ENCODE results near the gene ANTXRL.
"Not testable (repeated sequence)": the region's sequence is repeated elsewhere in the genome, so short reads cannot be mapped to it uniquely, and the experiment has no call there.

Gene ANTXRL

DNA sequence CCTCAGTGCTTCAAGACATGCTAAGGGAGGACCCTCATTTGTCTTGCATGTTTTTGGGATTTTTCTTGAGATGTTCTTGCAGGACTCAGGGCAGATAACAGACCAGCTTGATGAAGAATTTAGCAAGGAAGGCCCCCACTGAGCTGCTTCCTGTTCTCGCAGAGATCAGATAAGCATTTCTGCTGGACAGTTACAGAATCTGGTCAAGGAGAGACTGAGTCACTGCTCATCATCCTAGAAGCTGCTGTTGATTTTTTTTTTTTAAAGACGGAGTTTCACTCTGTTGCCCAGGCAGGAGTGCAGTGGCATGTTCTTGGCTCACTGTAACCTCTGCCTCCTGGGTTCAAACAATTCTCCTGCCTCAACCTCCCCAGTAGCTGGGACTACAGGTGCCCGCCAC, 87.6 kb downstream of the ANTXRL start:
- not testable (repeated sequence) for DNase-seq

DNA sequence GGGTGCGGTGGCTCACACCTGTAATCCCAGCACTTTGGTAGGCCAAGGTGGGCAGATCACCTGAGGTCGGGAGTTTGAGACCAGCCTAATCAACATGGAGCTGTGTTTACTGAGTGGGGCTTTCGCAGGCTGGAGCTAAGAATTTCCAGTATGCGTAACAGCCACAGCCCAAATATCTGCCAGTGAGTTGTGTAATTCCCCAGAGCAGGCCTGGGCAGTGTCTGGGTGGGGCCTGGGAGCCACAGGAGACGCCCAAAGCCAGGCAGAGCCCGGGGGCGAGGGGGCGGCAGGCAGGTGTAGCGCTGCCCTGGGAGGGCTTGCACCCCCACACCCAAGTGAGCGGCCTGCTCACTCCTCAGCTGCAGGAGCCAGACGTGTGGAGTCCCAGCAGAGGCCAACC, 88.6 kb downstream of the ANTXRL start, which contains the start of gene ANXA8L1:
TSS of gene ANXA8L1 (plus strand) at position 371 of the 400 bp plus-strand sequence. CDS start 76 bp downstream, outside the sequence.
- DNase-seq, result not testable (repeated sequence)

DNA sequence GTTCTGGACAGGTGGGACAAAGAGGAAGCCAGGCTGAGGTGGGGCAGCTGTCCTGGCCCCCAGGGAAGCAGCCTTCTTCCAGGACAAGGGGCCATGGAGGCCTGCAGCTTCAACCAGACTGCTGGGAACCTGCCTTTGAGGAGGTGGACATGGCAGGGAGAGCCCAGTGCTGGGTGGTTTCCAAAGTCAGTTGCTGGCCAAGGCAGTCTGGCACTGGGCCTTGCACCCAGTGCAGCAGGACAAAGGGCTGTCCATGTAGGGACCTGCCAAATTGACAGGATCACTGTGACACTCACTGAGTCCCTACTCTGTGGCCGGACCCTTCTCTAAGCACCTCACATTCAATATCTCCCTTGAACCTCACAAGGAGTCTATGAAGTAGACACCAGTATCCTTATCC, 90.2 kb downstream of the ANTXRL start:
- not testable (repeated sequence) for DNase-seq

- DNase-seq, result not testable (repeated sequence)
Measured at GRCh38 chr10:46377651-46378050, 90.9 kb downstream of the ANTXRL start.

DNA sequence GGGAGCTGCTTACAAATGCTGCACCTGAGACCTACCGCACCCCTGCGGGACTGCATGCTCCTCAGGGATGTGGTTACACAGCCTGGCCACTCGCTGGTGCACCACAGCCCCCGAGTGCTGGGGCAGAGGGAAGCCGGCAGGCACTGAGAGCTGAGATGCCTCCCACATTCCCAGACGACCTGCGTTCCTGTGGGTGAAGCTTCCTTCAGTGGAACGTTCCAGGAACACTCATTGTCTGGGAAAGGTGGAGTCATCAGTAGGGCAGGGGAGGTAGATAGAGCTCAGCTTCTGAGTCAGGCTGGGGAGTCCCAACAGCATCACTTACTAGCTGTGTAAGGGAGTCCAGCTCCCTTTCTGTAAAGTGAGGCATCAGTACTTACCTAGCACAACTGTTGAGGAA, 91.3 kb downstream of the ANTXRL start:
- DNase-seq, result not testable (repeated sequence)

DNA sequence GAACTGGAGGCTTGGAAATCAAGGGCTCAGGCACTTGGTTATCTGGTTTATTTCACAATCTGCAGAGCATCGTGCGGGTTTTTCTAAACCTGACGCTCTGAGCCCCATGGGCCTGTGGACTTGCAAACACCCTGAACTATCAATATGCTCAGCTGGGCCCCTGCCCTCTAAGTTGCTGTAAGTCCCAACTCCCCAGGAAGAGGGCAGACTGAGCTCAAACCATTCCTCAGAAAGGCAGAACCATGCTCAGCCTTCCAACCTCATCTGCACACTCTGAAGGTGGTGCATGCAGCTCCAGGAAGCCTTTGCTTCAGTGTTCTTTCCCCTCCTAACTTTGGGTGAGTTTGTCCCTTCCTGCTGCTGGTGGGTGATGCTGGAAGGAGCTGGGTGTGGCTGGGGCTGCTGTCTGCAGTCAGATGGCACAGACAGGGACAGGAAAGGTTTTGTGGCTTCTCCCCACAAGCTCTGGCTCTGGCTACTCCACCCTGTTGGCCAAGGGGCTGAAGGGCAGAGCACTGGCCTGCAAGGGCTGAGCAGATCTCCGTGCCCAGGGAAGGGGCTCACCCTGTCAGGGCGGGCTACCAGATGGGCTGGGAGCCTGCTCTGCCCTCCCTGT, 92.5 kb downstream of the ANTXRL start:
- not testable (repeated sequence) for DNase-seq

All from NCI-H2029 (cell line).